Fibroblast of lung (primary cell): ENCODE measurements around the gene BTNL9. TPM values are rescaled to one million over a fixed set of nuclear protein-coding genes. Genes with fewer than 3 reads are reported as not detected.

ENCODE experiments used
- DNase-seq, 2 donors: peaks; one replicate each; pipeline versions ENCODE4 v3.0.0 to v3.0.0-alpha.2; 2010; ENCODE audit warnings: low read depth in 2 of 2
- H2AFZ ChIP-seq: 2 replicates; pipeline ENCODE4 v1.5.1; 2012; ENCODE audit warnings: low read length, control low read depth, inconsistent platforms
- H3K27ac ChIP-seq: 2 replicates; pipeline ENCODE4 v1.5.1; 2011; ENCODE audit warnings: low read length, control low read depth; ENCODE audit not compliant: insufficient read depth
- H3K27me3 ChIP-seq: 2 replicates; pipeline ENCODE4 v1.5.1; 2011; ENCODE audit warnings: mild to moderate bottlenecking, low read length; ENCODE audit not compliant: control insufficient read depth, insufficient read depth
- H3K36me3 ChIP-seq: 2 replicates; pipeline ENCODE4 v1.5.1; 2011; ENCODE audit warnings: low read length; ENCODE audit not compliant: control insufficient read depth, insufficient read depth
- H3K4me1 ChIP-seq: 2 replicates; pipeline ENCODE4 v1.5.1; 2011; ENCODE audit warnings: low read length; ENCODE audit not compliant: control insufficient read depth, insufficient read depth; ENCODE audit errors: extremely low read depth
- H3K4me2 ChIP-seq: 2 replicates; pipeline ENCODE4 v1.5.1; 2011; ENCODE audit warnings: low read length, control low read depth; ENCODE audit not compliant: insufficient read depth; ENCODE audit errors: extremely low read depth
- H3K4me3 ChIP-seq, 4 experiments: fragments of 200-600 bp in 1 of 4; sonication (generic) in 1 of 4; replicated peaks in 1 of 4; 2 replicates each; pipeline ENCODE4 v1.5.1; 2011 to 2016; ENCODE audit warnings: low read length in 4 of 4, low read depth in 3 of 4, mild to moderate bottlenecking in 3 of 4, control low read depth in 2 of 4, inconsistent platforms in 1 of 4, mixed read lengths in 1 of 4; ENCODE audit not compliant: insufficient read depth in 1 of 4; ENCODE audit errors: control extremely low read depth in 1 of 4
- H3K79me2 ChIP-seq: 2 replicates; pipeline ENCODE4 v1.5.1; 2012; ENCODE audit warnings: mild to moderate bottlenecking, low read length, inconsistent platforms; ENCODE audit not compliant: control insufficient read depth, insufficient read depth
- H3K9ac ChIP-seq: 2 replicates; pipeline ENCODE4 v1.5.1; 2011; ENCODE audit warnings: mild to moderate bottlenecking, low read length, control low read depth; ENCODE audit not compliant: insufficient read depth
- H3K9me3 ChIP-seq: 2 replicates; pipeline ENCODE4 v1.5.1; 2012; ENCODE audit warnings: low read depth, low read length; ENCODE audit not compliant: control insufficient read depth, insufficient read depth
- H4K20me1 ChIP-seq: 2 replicates; pipeline ENCODE4 v1.5.1; 2011; ENCODE audit warnings: low read length; ENCODE audit not compliant: control insufficient read depth, insufficient read depth; ENCODE audit errors: extremely low read depth
- CTCF ChIP-seq, 2 donors: IDR thresholded peaks in 1 of 2; conservative IDR thresholded peaks in 1 of 2; 1 replicate in 1 of 2; 2 replicates in 1 of 2; pipeline ENCODE4 v1.5.1; 2011 to 2012; ENCODE audit warnings: low read length in 2 of 2, control low read depth in 1 of 2, inconsistent platforms in 1 of 2, low read depth in 1 of 2, mild to moderate bottlenecking in 1 of 2
- EZH2 ChIP-seq: IDR thresholded peaks from 2 replicates; pipeline ENCODE4 v1.5.1; 2012; ENCODE audit warnings: low read length, control low read depth, mild to moderate bottlenecking; ENCODE audit errors: missing control alignments
- polyA plus RNA-seq, 2 donors: library from polyadenylated mRNA; depleted of rRNA in 1 of 2; stranded (reverse) in 1 of 2; unstranded in 1 of 2; fragments of >200 nt; gene quantifications; 2 replicates each; pipeline ENCODE4 v1.2.1, GENCODE V29; 2011 to 2012; ENCODE audit warnings: missing spikeins in 1 of 2
- total RNA-seq: library from RNA; depleted of rRNA; stranded (reverse); fragments of >200 nt; gene quantifications from 2 replicates; pipeline ENCODE4 v1.2.1, GENCODE V29; 2014

Gene BTNL9
- total and polyA plus RNA-seq, 2 donors (not counting 1 experiment from before 2014, with no cell fraction given): not detected

GRCh38 chr5:181060231-181060590 lies 20.1 kb downstream of the BTNL9 start:
- no peak for TF ChIP-seq EZH2
- no peak for TF ChIP-seq CTCF (conservative IDR thresholded peaks at IDR 0.05 in 1 of 2, IDR thresholded peaks at IDR 0.05 in 1 of 2; ENCODE audit: low read depth in 1 of 2, low read length in 2 of 2)

GRCh38 chr5:181060924-181061323 lies 20.9 kb downstream of the BTNL9 start:
- no peak overlapping the region for H3K9ac ChIP-seq
- no peaks in the 10 kb centered on the region for H3K9me3 ChIP-seq
- TF ChIP-seq EZH2: no peak
- TF ChIP-seq CTCF (conservative IDR thresholded peaks at IDR 0.05 in 1 of 2, IDR thresholded peaks at IDR 0.05 in 1 of 2; ENCODE audit: low read depth in 1 of 2, low read length in 2 of 2): no peak
- no peak overlapping the region for H3K4me3 ChIP-seq
- H3K4me1 ChIP-seq: no peaks in the 10 kb centered on the region
- no peaks in the 10 kb centered on the region for H3K79me2 ChIP-seq
- DNase-seq: no peak
- no peaks in the 10 kb centered on the region for H3K36me3 ChIP-seq
- H4K20me1 ChIP-seq: no peaks in the 10 kb centered on the region
- H3K27ac ChIP-seq: no peak overlapping the region
- no peak overlapping the region for H2AFZ ChIP-seq
- peaks cover 11% of the 10 kb centered on the region for H3K27me3 ChIP-seq
- H3K4me2 ChIP-seq: no peak overlapping the region

More at GRCh38 chr5:181060231-181060590, 20.1 kb downstream of the BTNL9 start:
- Histone ChIP-seq H3K27ac (no peak overlapping the region), H3K4me2 (no peak overlapping the region), H3K4me1 (no peaks in the 10 kb centered on the region), H3K79me2 (no peaks in the 10 kb centered on the region), H3K9ac (no peak overlapping the region), H3K36me3 (no peaks in the 10 kb centered on the region), H3K27me3 (peaks cover 11% of the 10 kb centered on the region), H3K9me3 (no peaks in the 10 kb centered on the region), H3K4me3 (no peak overlapping the region), H4K20me1 (no peaks in the 10 kb centered on the region), H2AFZ (no peak overlapping the region)
- no peak for DNase-seq

- Histone ChIP-seq H3K27ac (no peak overlapping the region), H4K20me1 (no peaks in the 10 kb centered on the region), H3K27me3 (peaks cover 11% of the 10 kb centered on the region), H3K4me2 (no peak overlapping the region), H3K4me1 (no peaks in the 10 kb centered on the region), H3K79me2 (no peaks in the 10 kb centered on the region), H3K36me3 (no peaks in the 10 kb centered on the region), H2AFZ (no peak overlapping the region), H3K9me3 (no peaks in the 10 kb centered on the region), H3K9ac (no peak overlapping the region), H3K4me3 (no peak overlapping the region)
- no peak for DNase-seq
- TF ChIP-seq CTCF (conservative IDR thresholded peaks at IDR 0.05 in 1 of 2, IDR thresholded peaks at IDR 0.05 in 1 of 2; ENCODE audit: low read depth in 1 of 2, low read length in 2 of 2): no peak
- TF ChIP-seq EZH2: no peak
Observed at GRCh38 chr5:181061645-181062044, 21.6 kb downstream of the BTNL9 start.
